Measurements from ENCODE around the gene PAIP2B.

DNA sequence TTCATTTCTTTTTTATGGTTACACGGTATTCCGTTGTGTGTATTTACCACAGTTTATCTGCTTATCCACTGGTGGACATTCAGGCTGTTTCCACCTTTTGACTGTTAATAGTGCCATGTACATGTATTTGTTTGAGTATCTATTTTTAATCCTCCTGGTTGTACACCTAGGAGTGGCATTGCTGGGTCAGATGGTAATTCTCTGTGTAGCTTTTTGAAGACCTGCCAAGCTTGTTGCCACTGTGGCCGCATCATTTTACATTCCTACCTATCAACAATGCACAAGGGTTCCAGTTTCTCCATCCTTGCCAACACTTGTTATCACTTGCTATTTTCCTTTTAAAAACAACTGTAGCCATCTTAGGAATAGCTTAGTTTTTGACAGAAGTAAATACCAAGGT lies 83.1 kb downstream of the PAIP2B start:
- TF ChIP-seq, protein P1, sequence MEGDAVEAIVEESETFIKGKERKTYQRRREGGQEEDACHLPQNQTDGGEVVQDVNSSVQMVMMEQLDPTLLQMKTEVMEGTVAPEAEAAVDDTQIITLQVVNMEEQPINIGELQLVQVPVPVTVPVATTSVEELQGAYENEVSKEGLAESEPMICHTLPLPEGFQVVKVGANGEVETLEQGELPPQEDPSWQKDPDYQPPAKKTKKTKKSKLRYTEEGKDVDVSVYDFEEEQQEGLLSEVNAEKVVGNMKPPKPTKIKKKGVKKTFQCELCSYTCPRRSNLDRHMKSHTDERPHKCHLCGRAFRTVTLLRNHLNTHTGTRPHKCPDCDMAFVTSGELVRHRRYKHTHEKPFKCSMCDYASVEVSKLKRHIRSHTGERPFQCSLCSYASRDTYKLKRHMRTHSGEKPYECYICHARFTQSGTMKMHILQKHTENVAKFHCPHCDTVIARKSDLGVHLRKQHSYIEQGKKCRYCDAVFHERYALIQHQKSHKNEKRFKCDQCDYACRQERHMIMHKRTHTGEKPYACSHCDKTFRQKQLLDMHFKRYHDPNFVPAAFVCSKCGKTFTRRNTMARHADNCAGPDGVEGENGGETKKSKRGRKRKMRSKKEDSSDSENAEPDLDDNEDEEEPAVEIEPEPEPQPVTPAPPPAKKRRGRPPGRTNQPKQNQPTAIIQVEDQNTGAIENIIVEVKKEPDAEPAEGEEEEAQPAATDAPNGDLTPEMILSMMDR (IDR thresholded peaks at IDR 0.05): no peak
- TF ChIP-seq POLR2A (IDR thresholded peaks at IDR 0.05): no peak
